Coronary artery (tissue), 2 donors: ENCODE measurements around the gene SYNE1.
A peak's percentile ranks its signal among the peaks of the same experiment; 100 is the strongest.

Source experiments
- DNase-seq: peaks from one replicate; pipeline ENCODE4 v3.0.0-alpha.2; 2017; ENCODE audit warnings: low spot score
- H3K27ac ChIP-seq, 2 donors: fragments of 200-600 bp; sonication (generic); one replicate each; pipeline ENCODE4 v1.5.1; 2016 to 2019
- H3K4me3 ChIP-seq: fragments of 200-600 bp; sonication (generic); 2 replicates; pipeline ENCODE4 v1.5.1; 2016; ENCODE audit warnings: mild to moderate bottlenecking, moderate library complexity
- TF ChIP-seq, protein P1 (sequence below): fragments of 200-600 bp; sonication (generic); IDR thresholded peaks from one replicate; pipeline ENCODE4 v1.5.1; 2019; ENCODE audit warnings: antibody characterized with exemption

The SYNE1 gene

DNA sequence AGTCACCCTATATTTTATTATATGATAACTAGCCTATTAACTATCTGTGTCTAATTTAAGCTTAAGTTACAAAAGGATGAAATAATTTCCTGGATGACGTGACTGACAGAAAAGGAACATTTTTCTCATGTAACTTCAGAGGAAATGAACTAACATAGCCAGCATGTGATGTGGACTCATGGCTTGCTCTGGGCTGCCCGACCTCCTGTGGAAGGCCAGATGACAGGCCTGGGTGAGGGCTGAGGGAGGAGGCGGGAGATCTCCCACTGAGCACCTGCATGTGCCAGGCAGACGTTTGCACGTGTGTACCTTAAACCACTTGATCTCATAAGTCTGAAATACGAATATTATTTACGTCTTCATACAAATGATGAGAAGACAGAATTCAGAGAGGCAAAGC lies 321.1 kb downstream of the SYNE1 start:
- no peak overlapping the region for H3K4me3 ChIP-seq
- peak; percentile 80 for DNase-seq

DNA sequence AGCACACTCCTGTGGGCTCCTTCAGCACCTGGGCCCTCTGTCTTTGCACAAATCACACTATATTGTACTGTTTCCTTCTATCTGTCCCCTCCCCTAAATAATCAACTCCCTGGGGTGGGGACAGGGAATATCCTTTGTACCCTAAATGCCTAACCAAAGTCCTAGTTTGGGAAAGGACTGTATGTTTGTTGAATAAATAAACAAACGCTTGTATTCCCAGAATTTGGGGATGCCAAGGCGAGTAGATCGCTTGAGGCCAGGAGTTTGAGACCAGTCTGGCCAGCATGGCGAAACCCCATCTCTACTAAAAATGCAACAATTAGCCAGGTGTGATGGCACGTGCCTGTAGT lies 322.7 kb downstream of the SYNE1 start:
- Histone ChIP-seq H3K27ac (peak overlapping the region in 1 of 2 donors; percentile 52), H3K4me3 (no peak overlapping the region)
- DNase-seq, result no peak
- TF ChIP-seq, protein P1, sequence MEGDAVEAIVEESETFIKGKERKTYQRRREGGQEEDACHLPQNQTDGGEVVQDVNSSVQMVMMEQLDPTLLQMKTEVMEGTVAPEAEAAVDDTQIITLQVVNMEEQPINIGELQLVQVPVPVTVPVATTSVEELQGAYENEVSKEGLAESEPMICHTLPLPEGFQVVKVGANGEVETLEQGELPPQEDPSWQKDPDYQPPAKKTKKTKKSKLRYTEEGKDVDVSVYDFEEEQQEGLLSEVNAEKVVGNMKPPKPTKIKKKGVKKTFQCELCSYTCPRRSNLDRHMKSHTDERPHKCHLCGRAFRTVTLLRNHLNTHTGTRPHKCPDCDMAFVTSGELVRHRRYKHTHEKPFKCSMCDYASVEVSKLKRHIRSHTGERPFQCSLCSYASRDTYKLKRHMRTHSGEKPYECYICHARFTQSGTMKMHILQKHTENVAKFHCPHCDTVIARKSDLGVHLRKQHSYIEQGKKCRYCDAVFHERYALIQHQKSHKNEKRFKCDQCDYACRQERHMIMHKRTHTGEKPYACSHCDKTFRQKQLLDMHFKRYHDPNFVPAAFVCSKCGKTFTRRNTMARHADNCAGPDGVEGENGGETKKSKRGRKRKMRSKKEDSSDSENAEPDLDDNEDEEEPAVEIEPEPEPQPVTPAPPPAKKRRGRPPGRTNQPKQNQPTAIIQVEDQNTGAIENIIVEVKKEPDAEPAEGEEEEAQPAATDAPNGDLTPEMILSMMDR, result no peak

More for the DNA sequence above, 321.1 kb downstream of the SYNE1 start:
- H3K27ac ChIP-seq, result peak overlapping the region; percentile 47 to 76
- TF ChIP-seq, protein P1, result no peak

DNA sequence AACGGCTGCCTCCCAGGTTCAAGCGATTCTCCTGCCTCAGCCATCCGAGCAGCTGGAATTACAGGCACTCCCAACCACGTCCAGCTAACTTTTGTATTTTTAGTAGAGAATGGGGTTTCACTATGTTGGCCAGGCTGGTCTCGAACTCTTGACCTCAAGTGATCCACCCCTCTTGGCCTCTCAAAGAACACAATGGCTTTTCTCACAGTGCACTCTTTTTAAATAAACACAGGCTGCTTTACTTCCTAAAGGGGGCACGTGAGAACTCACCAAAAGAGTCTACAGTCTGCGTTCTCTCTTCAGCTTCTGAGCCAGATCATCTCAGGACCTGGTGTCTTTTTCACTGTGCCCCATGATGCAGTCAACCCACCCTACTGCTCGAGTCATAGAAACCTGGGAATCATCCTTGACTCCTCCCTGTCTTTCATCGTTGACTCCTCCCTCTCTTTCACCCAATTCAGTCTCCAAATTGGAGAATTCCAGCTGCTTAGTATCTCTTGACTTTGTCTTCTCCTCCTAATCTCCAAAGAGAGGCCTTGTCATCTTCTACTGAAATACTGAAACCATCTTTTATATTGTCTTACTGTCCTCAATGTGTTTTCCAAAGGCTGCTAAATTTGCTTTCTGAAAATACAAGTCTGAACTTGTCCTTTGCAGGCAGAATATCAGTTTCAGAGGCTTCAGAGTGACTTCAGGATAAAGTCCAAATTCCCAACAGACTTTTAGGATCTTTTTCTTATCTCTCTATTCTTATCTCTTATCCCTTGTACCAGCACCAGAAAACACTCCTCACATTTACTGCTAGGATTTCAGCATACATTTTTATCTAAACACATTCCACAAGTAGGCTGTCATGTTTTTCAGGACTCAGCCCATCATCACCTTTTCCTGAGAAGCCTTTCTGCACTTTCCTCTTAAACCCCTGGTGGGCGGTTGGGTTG lies 323.4 kb downstream of the SYNE1 start:
- DNase-seq, result no peak
- TF ChIP-seq, protein P1, result no peak
- H3K4me3 ChIP-seq, result no peak overlapping the region
- peak overlapping the region in 1 of 2 donors; percentile 52 for H3K27ac ChIP-seq

DNA sequence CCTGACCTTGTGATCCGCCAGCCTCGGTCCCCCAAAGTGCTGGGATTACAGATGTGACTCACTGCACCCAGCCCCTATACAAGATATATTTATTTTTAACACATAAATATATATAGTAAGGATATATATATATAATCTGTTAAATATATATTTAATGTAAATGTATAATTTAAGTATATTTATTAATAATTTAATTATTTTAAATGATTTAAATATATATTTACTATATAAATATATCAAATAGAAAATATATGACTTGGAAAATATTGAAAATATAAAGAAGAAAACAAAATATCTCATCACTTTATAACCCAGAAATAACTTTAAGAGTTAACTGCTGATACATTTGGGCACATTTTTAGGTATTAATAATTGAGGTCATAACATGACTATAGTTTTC lies 324.7 kb downstream of the SYNE1 start:
- Histone ChIP-seq H3K27ac (no peak overlapping the region), H3K4me3 (no peak overlapping the region)
- DNase-seq, result no peak
- TF ChIP-seq, protein P1, result no peak

DNA sequence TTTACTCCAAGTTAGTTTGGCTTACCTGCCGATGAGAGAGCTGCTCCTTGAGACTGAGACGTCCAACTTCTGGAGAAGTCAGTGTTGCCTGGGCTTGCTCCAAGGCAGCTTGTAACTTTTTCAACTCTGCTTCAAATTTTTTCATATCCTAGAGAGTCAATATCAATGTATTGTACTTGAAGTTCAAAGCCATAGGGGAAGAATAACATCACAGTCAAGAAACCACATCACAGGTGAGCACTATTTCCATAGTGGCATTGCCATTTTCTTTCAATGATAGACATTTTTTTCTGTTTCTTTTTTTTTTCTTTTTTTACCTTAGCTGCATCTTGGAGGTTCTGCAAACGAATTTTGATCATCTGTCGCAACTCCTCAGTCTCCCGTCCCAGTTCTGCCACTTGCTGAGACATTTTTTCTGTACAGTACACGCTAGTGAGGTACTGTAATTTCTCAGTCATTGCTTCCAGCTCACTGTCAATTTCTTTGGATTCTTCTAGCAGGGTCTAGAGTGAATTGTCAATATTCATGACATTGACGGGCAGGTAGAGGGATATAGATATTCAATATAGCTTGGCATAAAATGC lies 326.7 kb downstream of the SYNE1 start:
- no peak for DNase-seq
- TF ChIP-seq, protein P1, result no peak

DNA sequence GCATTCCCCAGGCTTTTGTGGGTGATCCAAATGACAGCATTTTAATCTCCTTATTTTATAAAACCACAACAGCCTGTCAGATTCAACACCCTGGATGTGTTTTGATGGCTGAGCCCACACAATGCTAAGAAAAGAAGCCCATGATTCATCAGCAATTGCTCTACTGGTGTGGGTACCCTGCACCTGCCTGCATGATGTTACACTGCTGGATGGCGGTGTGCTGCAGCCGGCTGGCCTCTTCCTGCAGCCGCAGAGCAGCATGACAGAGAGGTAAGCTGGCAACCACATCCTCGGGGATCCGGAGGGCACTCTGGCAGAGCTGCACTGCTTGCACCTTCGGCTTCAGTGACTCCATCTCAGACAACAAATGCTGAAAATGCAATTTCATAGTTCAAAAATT lies 327.5 kb downstream of the SYNE1 start:
- no peak overlapping the region for H3K27ac ChIP-seq
- DNase-seq, result no peak
- no peak overlapping the region for H3K4me3 ChIP-seq
- TF ChIP-seq, protein P1, result no peak

More for the DNA sequence above, 326.7 kb downstream of the SYNE1 start:
- Histone ChIP-seq H3K27ac (no peak overlapping the region), H3K4me3 (no peak overlapping the region)
